Chondrocyte (in vitro differentiated cells): ENCODE measurements around the gene TLCD1. TPM values are rescaled to one million over a fixed set of nuclear protein-coding genes. Genes with fewer than 3 reads are reported as not detected.

ENCODE experiments used
- DNase-seq: peaks from one replicate; pipeline ENCODE4 v3.0.0; 2021; ENCODE audit warnings: mixed read lengths, low spot score
- H3K27ac Mint-ChIP-seq: one replicate; pipeline ENCODE4 v1.8.0; 2021; ENCODE audit warnings: mild to moderate bottlenecking, moderate library complexity, mixed read lengths; ENCODE audit not compliant: unreplicated experiment
- H3K27me3 Mint-ChIP-seq: 2 replicates; pipeline ENCODE4 v1.8.0; 2021; ENCODE audit warnings: low read depth, mixed read lengths
- H3K36me3 Mint-ChIP-seq: 2 replicates; pipeline ENCODE4 v1.8.0; 2021; ENCODE audit warnings: low read depth, mixed read lengths
- H3K4me1 Mint-ChIP-seq: 2 replicates; pipeline ENCODE4 v1.8.0; 2021; ENCODE audit warnings: low read depth, mild to moderate bottlenecking, mixed read lengths
- H3K4me3 Mint-ChIP-seq: one replicate; pipeline ENCODE4 v1.8.0; 2021; ENCODE audit warnings: mild to moderate bottlenecking, moderate library complexity, mixed read lengths; ENCODE audit not compliant: unreplicated experiment
- H3K9me3 Mint-ChIP-seq: 2 replicates; pipeline ENCODE4 v1.8.0; 2021; ENCODE audit warnings: low read depth, mixed read lengths
- total RNA-seq: library from RNA; stranded (reverse); gene quantifications from 3 replicates; pipeline ENCODE4 v1.2.1, GENCODE V29; 2021
- TF ChIP-seq, protein P1 (sequence below): fragments of 200-600 bp; sonication (generic); IDR thresholded peaks from 2 replicates; pipeline ENCODE4 v1.5.0; 2021; ENCODE audit warnings: antibody characterized with exemption, mild to moderate bottlenecking, moderate library complexity

TLCD1 gene
- total RNA-seq, 1 donor from 2014 or later: 12.9 TPM

DNA sequence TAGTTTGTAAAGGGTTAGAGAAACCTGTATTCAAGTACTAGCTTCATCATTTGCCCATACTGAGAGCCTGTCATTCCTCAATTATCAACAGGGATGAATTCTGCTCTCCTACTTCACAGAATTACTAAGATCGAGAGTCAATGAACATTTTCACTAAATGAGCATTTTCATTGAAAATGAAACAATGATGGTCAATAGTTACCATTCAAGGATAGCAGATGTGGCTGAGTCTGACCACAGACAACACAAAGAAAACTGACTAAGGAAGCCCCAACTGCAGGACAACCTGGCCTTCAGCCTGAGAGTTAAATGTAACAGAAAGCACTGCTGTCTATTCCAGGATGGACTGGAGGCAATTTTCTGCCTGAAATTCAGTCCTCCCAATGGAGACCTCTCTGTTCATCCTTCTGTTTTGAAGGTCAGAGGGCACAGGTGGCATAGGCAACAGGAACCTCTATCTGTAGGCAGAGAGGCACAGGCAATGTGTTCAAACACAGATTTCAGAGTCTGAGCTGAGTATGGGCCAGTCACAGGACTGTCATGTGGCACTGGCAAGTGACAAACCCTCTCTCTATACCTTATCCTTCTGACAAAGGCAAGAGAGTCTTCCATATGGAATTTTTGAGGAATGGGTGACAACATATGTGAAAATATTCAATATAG is 37.2 kb upstream of the TLCD1 start:
- no peak overlapping the region for H3K4me3 Mint-ChIP-seq
- no peaks in the 10 kb centered on the region for H3K9me3 Mint-ChIP-seq
- H3K27me3 Mint-ChIP-seq: no peaks in the 10 kb centered on the region
- H3K27ac Mint-ChIP-seq: peak overlapping the region; percentile 20
- peaks cover 8% of the 10 kb centered on the region for H3K36me3 Mint-ChIP-seq
- TF ChIP-seq, protein P1, sequence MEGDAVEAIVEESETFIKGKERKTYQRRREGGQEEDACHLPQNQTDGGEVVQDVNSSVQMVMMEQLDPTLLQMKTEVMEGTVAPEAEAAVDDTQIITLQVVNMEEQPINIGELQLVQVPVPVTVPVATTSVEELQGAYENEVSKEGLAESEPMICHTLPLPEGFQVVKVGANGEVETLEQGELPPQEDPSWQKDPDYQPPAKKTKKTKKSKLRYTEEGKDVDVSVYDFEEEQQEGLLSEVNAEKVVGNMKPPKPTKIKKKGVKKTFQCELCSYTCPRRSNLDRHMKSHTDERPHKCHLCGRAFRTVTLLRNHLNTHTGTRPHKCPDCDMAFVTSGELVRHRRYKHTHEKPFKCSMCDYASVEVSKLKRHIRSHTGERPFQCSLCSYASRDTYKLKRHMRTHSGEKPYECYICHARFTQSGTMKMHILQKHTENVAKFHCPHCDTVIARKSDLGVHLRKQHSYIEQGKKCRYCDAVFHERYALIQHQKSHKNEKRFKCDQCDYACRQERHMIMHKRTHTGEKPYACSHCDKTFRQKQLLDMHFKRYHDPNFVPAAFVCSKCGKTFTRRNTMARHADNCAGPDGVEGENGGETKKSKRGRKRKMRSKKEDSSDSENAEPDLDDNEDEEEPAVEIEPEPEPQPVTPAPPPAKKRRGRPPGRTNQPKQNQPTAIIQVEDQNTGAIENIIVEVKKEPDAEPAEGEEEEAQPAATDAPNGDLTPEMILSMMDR: no peak
- no peak for DNase-seq
- H3K4me1 Mint-ChIP-seq: peaks cover 12% of the 10 kb centered on the region

DNA sequence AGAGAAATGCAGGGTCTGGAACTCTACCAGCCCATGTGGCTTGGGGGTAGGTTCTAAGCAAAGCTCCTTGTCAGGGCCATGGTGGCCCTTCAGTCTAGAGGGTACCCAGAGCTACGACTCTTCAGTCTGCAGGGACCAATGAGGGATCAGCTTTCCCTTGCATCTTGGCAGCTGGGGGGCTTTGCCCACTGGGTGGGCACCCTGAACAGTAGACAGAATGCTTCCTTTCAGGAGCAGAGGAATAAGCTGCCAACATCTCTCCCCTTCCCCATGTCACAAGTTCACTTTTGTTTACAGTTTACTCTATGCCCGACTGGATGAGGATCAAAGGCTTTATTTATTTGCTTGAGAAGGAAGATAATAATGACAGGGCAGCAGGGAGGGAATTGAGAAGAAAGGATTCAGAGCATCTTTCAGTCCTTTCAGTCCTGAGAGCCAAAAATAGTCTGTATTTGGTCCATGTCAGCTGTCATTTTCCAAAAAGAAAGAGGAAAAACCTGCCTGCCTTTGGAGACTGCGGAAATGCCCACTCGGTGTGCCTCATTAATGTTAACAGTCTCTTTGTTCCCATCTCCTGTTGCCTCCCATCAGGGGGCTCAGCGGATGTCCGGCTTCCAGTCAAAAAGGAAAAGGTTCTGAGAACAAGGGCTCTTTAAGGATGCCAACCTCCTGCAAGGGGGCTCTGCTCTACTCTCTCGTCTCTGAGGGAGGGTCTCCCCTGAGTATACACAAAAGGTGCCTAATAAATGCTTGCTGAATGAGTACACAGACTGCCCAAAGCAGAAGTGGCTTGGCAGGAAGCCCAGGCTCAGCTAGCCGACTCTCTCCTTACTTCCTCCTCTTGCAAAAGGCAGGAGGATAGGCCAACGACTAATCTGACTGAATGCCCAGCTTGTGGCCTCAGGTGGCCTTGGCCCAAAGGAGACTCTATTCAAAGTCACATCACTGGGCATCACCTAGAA is 34.8 kb upstream of the TLCD1 start:
- no peaks in the 10 kb centered on the region for H3K27me3 Mint-ChIP-seq
- no peak for DNase-seq
- TF ChIP-seq, protein P1: no peak
- peak overlapping the region; percentile 51 for H3K27ac Mint-ChIP-seq
- H3K4me3 Mint-ChIP-seq: no peak overlapping the region
- H3K4me1 Mint-ChIP-seq: peaks cover 12% of the 10 kb centered on the region
- peaks cover 16% of the 10 kb centered on the region for H3K36me3 Mint-ChIP-seq
- H3K9me3 Mint-ChIP-seq: no peaks in the 10 kb centered on the region

DNA sequence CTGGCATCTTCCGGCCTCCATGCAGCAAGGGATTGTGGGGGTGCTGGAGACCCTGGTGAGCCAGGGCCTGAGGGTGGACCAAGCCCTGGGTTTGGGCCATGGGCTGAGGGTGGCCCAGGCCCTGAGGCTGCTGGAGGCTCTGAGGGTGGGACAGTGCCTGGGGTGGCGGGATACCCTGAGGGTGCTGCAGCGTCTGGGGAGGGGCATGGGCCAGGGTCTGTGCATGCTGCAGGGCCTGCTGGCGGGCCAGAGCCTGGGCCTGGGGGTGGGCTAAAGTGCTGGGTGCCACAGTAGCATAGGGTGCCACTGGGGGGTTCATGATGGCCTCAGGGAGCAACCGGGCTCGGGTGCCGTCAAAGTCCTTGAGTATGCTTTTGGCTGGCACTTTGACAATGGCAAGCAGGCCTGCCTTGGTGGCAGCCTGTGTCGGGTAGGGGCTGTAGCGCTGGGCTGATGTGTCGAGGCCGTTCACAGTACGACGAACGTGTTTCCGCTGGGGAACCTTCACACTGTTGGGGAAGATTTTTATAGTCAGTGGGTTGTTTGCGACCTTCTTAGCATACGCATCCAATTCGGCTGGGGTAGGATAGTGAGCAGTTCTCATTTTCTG is 33.3 kb upstream of the TLCD1 start:
- TF ChIP-seq, protein P1: no peak
- Mint-ChIP-seq H3K36me3 (peaks cover 16% of the 10 kb centered on the region), H3K4me1 (peaks cover 17% of the 10 kb centered on the region), H3K27ac (no peak overlapping the region), H3K9me3 (no peaks in the 10 kb centered on the region), H3K4me3 (no peak overlapping the region), H3K27me3 (no peaks in the 10 kb centered on the region)
- DNase-seq: no peak

DNA sequence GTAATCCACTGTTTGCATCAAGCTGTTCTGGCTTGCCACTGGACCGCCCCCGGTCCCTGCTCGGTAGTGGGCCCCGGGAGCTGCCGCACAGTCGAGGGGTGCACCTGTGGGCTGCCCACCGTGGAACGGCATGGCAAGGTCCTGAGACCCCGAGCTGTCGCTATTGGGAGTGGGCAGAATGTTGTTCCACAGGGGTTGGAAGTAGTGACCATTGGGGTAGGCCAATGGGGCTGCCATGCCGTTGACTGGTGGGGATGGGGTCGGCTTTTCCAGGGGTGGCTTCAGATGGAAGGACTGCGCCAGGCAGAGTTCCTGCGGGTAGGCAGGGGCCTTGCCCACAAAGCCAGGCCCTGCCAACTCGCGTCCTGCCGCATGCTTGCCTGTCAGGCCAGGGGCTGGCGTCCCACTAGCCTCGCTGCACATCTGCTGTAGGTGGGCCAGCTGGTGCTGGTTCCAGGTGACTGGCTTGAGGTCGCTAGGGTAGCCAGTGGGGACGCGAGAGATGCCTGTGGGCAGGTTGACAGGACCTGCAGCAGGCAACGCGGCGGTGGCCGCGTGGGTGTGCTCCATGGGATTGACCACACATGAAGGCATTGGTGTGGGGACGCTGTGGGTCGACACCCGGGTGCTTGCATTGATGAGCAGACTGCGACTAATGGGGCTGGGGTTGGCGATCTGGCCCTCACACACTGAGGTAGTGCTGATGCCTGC is 32.5 kb upstream of the TLCD1 start:
- DNase-seq: no peak
- no peaks in the 10 kb centered on the region for H3K9me3 Mint-ChIP-seq
- H3K27ac Mint-ChIP-seq: no peak overlapping the region
- H3K36me3 Mint-ChIP-seq: peaks cover 14% of the 10 kb centered on the region
- no peaks in the 10 kb centered on the region for H3K27me3 Mint-ChIP-seq
- no peak overlapping the region for H3K4me3 Mint-ChIP-seq
- TF ChIP-seq, protein P1: no peak
- H3K4me1 Mint-ChIP-seq: peaks cover 15% of the 10 kb centered on the region
